ENCODE results near the gene DENND5A. TPM values are rescaled to one million over a fixed set of nuclear protein-coding genes. Genes with fewer than 3 reads are reported as not detected.

DENND5A gene
- polyA plus RNA-seq, 3 donors, result 24.4 to 291 (median 37.5) TPM

- H3K4me1 Mint-ChIP-seq, result peaks cover 6% of the 10 kb centered on the region
- TF ChIP-seq CTCF (IDR thresholded peaks at IDR 0.05), result peak; percentile 96
- H3K9ac ChIP-seq (ENCODE audit: insufficient read depth, low read length, poor library complexity, severe bottlenecking), result no peak overlapping the region
- no peak overlapping the region for H3K4me3 ChIP-seq (replicated peaks in 1 of 3; ENCODE audit: low read depth in 2 of 3, low read length in 3 of 3)
- no peaks in the 10 kb centered on the region for H3K27me3 ChIP-seq (ENCODE audit: control insufficient read depth in 2 of 2, insufficient read depth in 2 of 2, low read length in 2 of 2)
- no peak overlapping the region for H3K27ac ChIP-seq (ENCODE audit: low read depth in 1 of 2, low read length in 2 of 2)
- H4K20me1 ChIP-seq (ENCODE audit: insufficient read depth, low read length), result peaks cover 23% of the 10 kb centered on the region
- DNase-seq, result peak; percentile 39 to 69 (median 58)
- no peaks in the 10 kb centered on the region for H3K79me2 ChIP-seq (ENCODE audit: insufficient read depth, low read length)
- no peak overlapping the region for H3K4me3 Mint-ChIP-seq
- H3K4me2 ChIP-seq (replicated peaks; ENCODE audit: extremely low read depth, low read length, poor library complexity, severe bottlenecking), result no peak overlapping the region
- intact Hi-C loops (cut with micrococcal nuclease), result loop anchor here in 1 of 2 donors (5.0 kb wide), 1 partner anchor 120 kb away; no protein-coding TSS in a partner anchor
- H3K27me3 Mint-ChIP-seq (ENCODE audit: low read depth in 3 of 3), result no peaks in the 10 kb centered on the region
- H3K36me3 Mint-ChIP-seq, result peaks cover 70 to 83% of the 10 kb centered on the region in 2 donors
- H3K4me1 ChIP-seq (ENCODE audit: control insufficient read depth in 1 of 2, insufficient read depth in 2 of 2, low read length in 2 of 2), result no peaks in the 10 kb centered on the region
- H2AFZ ChIP-seq (ENCODE audit: insufficient read depth, low read depth, low read length, poor library complexity, severe bottlenecking), result no peak overlapping the region
- no peaks in the 10 kb centered on the region for H3K9me3 Mint-ChIP-seq
- H3K36me3 ChIP-seq (replicated peaks in 1 of 2; ENCODE audit: control insufficient read depth in 1 of 2, insufficient read depth in 2 of 2, low read length in 2 of 2), result peaks cover 56 to 86% of the 10 kb centered on the region in 2 donors
- H3K9me3 ChIP-seq (replicated peaks in 1 of 2; ENCODE audit: control insufficient read depth in 1 of 2, insufficient read depth in 1 of 2, low read length in 2 of 2), result no peaks in the 10 kb centered on the region
- WGBS (ENCODE audit: insufficient coverage), result 9% methylated on average over 5 of the region's 10 CpGs
- H3K27ac Mint-ChIP-seq, result peak overlapping the region in 3 of 7 donors; percentile 14 to 59 (median 43)
Observed at GRCh38 chr11:9137293-9138132, 127.6 kb downstream of the DENND5A start.

GRCh38 chr11:9136741-9137140 is 128.4 kb downstream of the DENND5A start:
- Histone ChIP-seq H2AFZ (ENCODE audit: insufficient read depth, low read depth, low read length, poor library complexity, severe bottlenecking) (no peak overlapping the region), H3K4me2 (replicated peaks; ENCODE audit: extremely low read depth, low read length, poor library complexity, severe bottlenecking) (no peak overlapping the region)
- no peak overlapping the region for H3K27ac Mint-ChIP-seq

More at GRCh38 chr11:9136741-9137140, 128.4 kb downstream of the DENND5A start:
- no peak for DNase-seq
- Histone ChIP-seq H3K9ac (ENCODE audit: insufficient read depth, low read length, poor library complexity, severe bottlenecking) (no peak overlapping the region), H4K20me1 (ENCODE audit: insufficient read depth, low read length) (peaks cover 21% of the 10 kb centered on the region), H3K4me1 (ENCODE audit: control insufficient read depth in 1 of 2, insufficient read depth in 2 of 2, low read length in 2 of 2) (no peaks in the 10 kb centered on the region), H3K9me3 (replicated peaks in 1 of 2; ENCODE audit: control insufficient read depth in 1 of 2, insufficient read depth in 1 of 2, low read length in 2 of 2) (no peaks in the 10 kb centered on the region), H3K4me3 (replicated peaks in 1 of 3; ENCODE audit: low read depth in 2 of 3, low read length in 3 of 3) (no peak overlapping the region), H3K79me2 (ENCODE audit: insufficient read depth, low read length) (no peaks in the 10 kb centered on the region), H3K36me3 (replicated peaks in 1 of 2; ENCODE audit: control insufficient read depth in 1 of 2, insufficient read depth in 2 of 2, low read length in 2 of 2) (peaks cover 48 to 86% of the 10 kb centered on the region in 2 donors), H3K27me3 (ENCODE audit: control insufficient read depth in 2 of 2, insufficient read depth in 2 of 2, low read length in 2 of 2) (no peaks in the 10 kb centered on the region), H3K27ac (ENCODE audit: low read depth in 1 of 2, low read length in 2 of 2) (no peak overlapping the region)
- Mint-ChIP-seq H3K27me3 (ENCODE audit: low read depth in 3 of 3) (peaks cover 0 to 2% (median 1%) of the 10 kb centered on the region in 3 donors), H3K4me1 (peaks cover 6% of the 10 kb centered on the region), H3K36me3 (peaks cover 66 to 79% of the 10 kb centered on the region in 2 donors), H3K4me3 (no peak overlapping the region), H3K9me3 (no peaks in the 10 kb centered on the region)
- no peak for TF ChIP-seq CTCF (IDR thresholded peaks at IDR 0.05)
- no CpG with 5 or more reads among the region's 2 CpGs for WGBS (ENCODE audit: insufficient coverage)
- intact Hi-C loops (cut with micrococcal nuclease), result loop anchor here in 1 of 2 donors (5.0 kb wide), 1 partner anchor 119 kb away; no protein-coding TSS in a partner anchor

Measured in CD14-positive monocyte (primary cell).